H1 (cell line): ENCODE data around the gene METTL25B. TPM values are rescaled to one million over a fixed set of nuclear protein-coding genes. Genes with fewer than 3 reads are reported as not detected.

ENCODE experiments used
- ASH2L ChIP-seq: fragments of 200-600, 300-600 bp; sonication (generic); IDR thresholded peaks from one replicate; pipeline ENCODE4 v1.7.1; 2017; ENCODE audit warnings: low read length
- CBX8 ChIP-seq: fragments of 300-800, 300-1000 bp; sonication (generic); IDR thresholded peaks from 2 replicates; pipeline ENCODE4 v1.7.1; 2016; ENCODE audit warnings: low read depth, low read length, borderline replicate concordance
- GABPA ChIP-seq: IDR thresholded peaks from 2 replicates; pipeline ENCODE4 v1.6.1; 2011; ENCODE audit warnings: mild to moderate bottlenecking, low read length, moderate library complexity, borderline replicate concordance; ENCODE audit not compliant: insufficient read depth
- KDM5A ChIP-seq: fragments of 200-600 bp; IDR thresholded peaks from 2 replicates; pipeline ENCODE4 v1.7.1; 2012; ENCODE audit warnings: mild to moderate bottlenecking, low read length, inconsistent platforms, mixed read lengths
- RBBP5 ChIP-seq: IDR thresholded peaks from 2 replicates; pipeline ENCODE4 v1.7.1; 2012; ENCODE audit warnings: low read depth, mild to moderate bottlenecking, inconsistent platforms, low read length, moderate library complexity, borderline replicate concordance
- polyA plus RNA-seq, 7 experiments: library from polyadenylated mRNA; depleted of rRNA in 3 of 7; stranded (reverse) in 5 of 7; unstranded in 2 of 7; fragments of >200 nt in 5 of 7; fragments of 200-250 nt in 2 of 7; gene quantifications; 1 replicate in 5 of 7; 2 replicates in 1 of 7; 4 replicates in 1 of 7; pipeline versions ENCODE4 v1.2.1 to v1.2.3, GENCODE V29; 2011 to 2013; ENCODE audit warnings: missing spikeins in 2 of 7, mixed read lengths in 2 of 7
- total RNA-seq: library from RNA; stranded (reverse); fragmentation: NEBNext Ultra II Directional; extraction: Animal tissue kit (Norgen Biotek cat#: 25700); gene quantifications from 2 replicates; pipeline ENCODE4 v1.2.1, GENCODE V29; 2021
- TF ChIP-seq, protein P1 (sequence below): IDR thresholded peaks from 2 replicates; pipeline ENCODE4 v1.6.1; 2011; ENCODE audit warnings: low read depth, mild to moderate bottlenecking, low read length; ENCODE audit not compliant: insufficient read depth
- TF ChIP-seq, protein P2 (sequence below): fragments of 300-600 bp; sonication (generic); IDR thresholded peaks from 2 replicates; pipeline ENCODE4 v1.7.1; 2012; ENCODE audit warnings: low read length, moderate library complexity, mild to moderate bottlenecking, inconsistent platforms; ENCODE audit not compliant: insufficient replicate concordance

Gene METTL25B
- total and polyA plus RNA-seq, 2 of the 8 experiments (the other 6 are each of a cell fraction or from before 2014, with no cell fraction given): 28.4 to 30.1 TPM

DNA sequence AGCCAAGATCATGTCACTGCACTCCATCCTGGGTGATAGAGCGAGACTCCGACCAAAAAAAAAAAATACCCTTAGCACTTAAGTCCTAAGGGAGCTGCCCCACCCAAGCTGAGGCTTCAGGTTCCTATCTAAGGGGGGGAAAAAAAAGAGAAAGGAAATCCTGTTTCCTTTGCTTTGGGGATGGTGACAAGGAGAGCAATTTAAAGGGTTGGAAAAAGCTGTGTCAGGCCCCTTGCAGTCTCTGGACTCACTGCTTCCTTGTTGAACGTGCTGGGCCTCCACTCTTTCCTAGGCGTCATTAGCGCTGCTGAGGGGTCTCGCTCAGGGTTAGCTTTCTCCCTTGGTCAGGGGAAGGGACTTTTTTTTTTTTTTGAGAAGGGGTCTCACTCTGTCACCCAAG lies 57.2 kb downstream of the METTL25B start (continued):
- TF ChIP-seq GABPA (no peak), RBBP5 (no peak), KDM5A (no peak), CBX8 (no peak), ASH2L (no peak)
- TF ChIP-seq, protein P1, sequence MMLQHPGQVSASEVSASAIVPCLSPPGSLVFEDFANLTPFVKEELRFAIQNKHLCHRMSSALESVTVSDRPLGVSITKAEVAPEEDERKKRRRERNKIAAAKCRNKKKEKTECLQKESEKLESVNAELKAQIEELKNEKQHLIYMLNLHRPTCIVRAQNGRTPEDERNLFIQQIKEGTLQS: no peak
- TF ChIP-seq, protein P2, sequence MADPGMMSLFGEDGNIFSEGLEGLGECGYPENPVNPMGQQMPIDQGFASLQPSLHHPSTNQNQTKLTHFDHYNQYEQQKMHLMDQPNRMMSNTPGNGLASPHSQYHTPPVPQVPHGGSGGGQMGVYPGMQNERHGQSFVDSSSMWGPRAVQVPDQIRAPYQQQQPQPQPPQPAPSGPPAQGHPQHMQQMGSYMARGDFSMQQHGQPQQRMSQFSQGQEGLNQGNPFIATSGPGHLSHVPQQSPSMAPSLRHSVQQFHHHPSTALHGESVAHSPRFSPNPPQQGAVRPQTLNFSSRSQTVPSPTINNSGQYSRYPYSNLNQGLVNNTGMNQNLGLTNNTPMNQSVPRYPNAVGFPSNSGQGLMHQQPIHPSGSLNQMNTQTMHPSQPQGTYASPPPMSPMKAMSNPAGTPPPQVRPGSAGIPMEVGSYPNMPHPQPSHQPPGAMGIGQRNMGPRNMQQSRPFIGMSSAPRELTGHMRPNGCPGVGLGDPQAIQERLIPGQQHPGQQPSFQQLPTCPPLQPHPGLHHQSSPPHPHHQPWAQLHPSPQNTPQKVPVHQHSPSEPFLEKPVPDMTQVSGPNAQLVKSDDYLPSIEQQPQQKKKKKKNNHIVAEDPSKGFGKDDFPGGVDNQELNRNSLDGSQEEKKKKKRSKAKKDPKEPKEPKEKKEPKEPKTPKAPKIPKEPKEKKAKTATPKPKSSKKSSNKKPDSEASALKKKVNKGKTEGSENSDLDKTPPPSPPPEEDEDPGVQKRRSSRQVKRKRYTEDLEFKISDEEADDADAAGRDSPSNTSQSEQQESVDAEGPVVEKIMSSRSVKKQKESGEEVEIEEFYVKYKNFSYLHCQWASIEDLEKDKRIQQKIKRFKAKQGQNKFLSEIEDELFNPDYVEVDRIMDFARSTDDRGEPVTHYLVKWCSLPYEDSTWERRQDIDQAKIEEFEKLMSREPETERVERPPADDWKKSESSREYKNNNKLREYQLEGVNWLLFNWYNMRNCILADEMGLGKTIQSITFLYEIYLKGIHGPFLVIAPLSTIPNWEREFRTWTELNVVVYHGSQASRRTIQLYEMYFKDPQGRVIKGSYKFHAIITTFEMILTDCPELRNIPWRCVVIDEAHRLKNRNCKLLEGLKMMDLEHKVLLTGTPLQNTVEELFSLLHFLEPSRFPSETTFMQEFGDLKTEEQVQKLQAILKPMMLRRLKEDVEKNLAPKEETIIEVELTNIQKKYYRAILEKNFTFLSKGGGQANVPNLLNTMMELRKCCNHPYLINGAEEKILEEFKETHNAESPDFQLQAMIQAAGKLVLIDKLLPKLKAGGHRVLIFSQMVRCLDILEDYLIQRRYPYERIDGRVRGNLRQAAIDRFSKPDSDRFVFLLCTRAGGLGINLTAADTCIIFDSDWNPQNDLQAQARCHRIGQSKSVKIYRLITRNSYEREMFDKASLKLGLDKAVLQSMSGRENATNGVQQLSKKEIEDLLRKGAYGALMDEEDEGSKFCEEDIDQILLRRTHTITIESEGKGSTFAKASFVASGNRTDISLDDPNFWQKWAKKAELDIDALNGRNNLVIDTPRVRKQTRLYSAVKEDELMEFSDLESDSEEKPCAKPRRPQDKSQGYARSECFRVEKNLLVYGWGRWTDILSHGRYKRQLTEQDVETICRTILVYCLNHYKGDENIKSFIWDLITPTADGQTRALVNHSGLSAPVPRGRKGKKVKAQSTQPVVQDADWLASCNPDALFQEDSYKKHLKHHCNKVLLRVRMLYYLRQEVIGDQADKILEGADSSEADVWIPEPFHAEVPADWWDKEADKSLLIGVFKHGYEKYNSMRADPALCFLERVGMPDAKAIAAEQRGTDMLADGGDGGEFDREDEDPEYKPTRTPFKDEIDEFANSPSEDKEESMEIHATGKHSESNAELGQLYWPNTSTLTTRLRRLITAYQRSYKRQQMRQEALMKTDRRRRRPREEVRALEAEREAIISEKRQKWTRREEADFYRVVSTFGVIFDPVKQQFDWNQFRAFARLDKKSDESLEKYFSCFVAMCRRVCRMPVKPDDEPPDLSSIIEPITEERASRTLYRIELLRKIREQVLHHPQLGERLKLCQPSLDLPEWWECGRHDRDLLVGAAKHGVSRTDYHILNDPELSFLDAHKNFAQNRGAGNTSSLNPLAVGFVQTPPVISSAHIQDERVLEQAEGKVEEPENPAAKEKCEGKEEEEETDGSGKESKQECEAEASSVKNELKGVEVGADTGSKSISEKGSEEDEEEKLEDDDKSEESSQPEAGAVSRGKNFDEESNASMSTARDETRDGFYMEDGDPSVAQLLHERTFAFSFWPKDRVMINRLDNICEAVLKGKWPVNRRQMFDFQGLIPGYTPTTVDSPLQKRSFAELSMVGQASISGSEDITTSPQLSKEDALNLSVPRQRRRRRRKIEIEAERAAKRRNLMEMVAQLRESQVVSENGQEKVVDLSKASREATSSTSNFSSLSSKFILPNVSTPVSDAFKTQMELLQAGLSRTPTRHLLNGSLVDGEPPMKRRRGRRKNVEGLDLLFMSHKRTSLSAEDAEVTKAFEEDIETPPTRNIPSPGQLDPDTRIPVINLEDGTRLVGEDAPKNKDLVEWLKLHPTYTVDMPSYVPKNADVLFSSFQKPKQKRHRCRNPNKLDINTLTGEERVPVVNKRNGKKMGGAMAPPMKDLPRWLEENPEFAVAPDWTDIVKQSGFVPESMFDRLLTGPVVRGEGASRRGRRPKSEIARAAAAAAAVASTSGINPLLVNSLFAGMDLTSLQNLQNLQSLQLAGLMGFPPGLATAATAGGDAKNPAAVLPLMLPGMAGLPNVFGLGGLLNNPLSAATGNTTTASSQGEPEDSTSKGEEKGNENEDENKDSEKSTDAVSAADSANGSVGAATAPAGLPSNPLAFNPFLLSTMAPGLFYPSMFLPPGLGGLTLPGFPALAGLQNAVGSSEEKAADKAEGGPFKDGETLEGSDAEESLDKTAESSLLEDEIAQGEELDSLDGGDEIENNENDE: no peak
